GM12874 (cell line): ENCODE results near the gene C1orf232.

Experiments used
- TF ChIP-seq, protein P1 (sequence below): IDR thresholded peaks from 2 replicates; pipeline ENCODE4 v1.5.1; 2011; ENCODE audit warnings: low read depth, mild to moderate bottlenecking, control low read depth, low read length, moderate library complexity; ENCODE audit not compliant: insufficient read depth

Gene C1orf232

DNA sequence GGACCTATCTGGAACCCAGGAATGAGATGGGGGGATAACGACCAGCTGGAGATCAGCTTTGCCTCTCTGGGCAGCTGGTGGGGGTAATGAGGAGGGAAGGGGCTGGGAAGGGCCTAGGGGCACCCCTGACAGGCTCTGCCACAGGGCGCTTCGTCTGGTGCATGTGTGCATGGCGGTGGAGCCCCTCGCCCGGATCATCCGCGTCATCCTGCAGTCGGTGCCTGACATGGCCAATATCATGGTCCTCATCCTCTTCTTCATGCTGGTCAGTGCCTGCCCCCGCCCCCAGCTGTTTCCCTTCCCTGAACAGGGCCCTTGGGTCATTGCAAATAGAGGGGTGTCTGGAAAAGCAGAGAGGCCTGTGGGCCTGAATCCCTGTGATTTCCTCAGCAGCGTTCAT lies 29.1 kb upstream of the C1orf232 start:
- TF ChIP-seq, protein P1, sequence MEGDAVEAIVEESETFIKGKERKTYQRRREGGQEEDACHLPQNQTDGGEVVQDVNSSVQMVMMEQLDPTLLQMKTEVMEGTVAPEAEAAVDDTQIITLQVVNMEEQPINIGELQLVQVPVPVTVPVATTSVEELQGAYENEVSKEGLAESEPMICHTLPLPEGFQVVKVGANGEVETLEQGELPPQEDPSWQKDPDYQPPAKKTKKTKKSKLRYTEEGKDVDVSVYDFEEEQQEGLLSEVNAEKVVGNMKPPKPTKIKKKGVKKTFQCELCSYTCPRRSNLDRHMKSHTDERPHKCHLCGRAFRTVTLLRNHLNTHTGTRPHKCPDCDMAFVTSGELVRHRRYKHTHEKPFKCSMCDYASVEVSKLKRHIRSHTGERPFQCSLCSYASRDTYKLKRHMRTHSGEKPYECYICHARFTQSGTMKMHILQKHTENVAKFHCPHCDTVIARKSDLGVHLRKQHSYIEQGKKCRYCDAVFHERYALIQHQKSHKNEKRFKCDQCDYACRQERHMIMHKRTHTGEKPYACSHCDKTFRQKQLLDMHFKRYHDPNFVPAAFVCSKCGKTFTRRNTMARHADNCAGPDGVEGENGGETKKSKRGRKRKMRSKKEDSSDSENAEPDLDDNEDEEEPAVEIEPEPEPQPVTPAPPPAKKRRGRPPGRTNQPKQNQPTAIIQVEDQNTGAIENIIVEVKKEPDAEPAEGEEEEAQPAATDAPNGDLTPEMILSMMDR = no peak

DNA sequence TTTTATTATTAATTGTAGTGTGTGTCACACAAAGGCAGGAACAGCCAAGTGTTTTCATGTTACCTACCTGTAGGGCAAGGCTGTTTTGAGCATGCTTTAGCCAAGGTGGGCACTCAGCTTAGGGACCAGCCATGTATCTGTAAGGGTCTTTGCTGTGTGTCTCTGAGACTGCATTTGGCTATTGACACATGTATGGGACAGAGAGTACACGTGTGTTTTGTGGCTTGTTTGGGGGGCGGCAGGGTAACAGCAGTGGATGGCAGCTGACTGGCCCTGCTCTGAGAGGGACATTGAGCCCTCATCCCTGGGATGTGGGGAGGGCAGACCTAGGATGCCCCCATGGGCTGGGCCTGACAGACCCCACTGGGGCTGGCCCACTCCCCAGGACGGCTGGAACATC lies 28.5 kb upstream of the C1orf232 start:
- TF ChIP-seq, protein P1 = no peak

DNA sequence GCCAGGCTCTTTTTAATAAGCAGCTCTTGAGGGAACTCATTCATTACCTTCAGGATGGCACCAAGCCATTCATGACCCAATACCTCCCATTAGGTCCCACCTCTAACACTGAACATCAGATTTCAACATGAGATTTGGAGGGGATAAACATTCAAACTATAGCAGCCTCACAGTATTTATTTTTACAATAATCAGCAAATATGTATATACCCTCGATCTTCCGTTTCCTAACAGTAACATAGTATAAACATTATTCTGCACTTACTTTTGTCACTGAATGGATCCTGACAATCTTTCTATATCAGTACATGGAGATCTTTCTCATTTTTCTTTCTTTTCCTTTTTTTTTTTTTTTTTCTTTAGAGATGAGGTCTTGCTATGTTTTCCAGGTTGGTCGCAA lies 27.0 kb upstream of the C1orf232 start:
- TF ChIP-seq, protein P1 = no peak

DNA sequence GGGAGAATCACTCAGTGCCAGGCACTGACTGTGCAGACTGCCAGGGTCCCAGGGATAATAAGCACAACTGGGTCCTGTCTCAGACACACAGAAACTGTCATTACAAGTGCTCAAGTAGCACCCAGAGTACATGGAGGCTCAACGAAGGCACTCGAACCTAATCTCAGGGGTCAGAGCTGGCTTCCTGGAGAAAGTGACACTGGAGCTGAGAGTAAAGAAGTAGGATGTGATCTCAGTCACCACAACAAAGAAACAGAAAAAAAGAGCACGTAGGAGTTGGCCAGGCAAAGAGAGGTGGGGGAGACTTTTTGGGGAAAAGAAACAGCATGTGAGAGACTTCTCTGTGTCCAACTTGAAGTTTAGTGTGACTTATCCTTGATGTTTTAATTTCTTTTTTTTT lies 23.0 kb upstream of the C1orf232 start:
- TF ChIP-seq, protein P1 = no peak

DNA sequence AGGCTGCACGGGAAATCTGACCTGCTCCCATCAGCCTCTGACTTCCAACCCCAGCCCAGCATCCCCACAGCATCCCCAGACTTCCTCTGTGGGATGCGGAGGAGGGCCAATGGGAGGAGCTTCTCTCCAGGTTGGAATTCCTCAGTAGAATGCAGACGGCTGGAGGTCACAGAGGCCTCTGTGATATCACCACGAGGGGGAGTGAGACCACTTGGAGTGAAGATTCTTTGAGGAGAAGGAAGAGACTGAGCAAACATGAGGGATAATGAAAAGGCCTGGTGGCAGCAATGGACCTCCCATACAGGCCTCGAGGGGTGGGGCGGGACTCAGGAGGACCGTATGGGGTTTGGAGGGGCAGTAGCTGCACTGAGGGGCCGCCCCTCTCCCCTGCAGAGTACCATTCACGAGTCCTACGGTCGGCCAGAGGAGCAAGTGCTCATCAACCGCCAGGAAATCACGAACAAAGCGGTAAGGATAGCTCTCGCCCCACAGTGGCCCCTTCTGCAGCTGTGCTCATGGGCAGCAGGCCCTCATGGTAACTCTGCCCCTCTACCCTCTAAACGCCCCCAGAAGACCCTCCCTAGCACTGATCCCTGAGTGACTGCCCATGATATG lies 21.7 kb upstream of the C1orf232 start, which contains the start of gene CATSPER4:
Gene CATSPER4 (plus strand): TSS at position 230 of the 615 bp plus-strand sequence. CDS start 26 bp downstream, at position 256.
- TF ChIP-seq, protein P1 = 0 out of 2 replicates have a peak, but pooled peaks have one; percentile 15

DNA sequence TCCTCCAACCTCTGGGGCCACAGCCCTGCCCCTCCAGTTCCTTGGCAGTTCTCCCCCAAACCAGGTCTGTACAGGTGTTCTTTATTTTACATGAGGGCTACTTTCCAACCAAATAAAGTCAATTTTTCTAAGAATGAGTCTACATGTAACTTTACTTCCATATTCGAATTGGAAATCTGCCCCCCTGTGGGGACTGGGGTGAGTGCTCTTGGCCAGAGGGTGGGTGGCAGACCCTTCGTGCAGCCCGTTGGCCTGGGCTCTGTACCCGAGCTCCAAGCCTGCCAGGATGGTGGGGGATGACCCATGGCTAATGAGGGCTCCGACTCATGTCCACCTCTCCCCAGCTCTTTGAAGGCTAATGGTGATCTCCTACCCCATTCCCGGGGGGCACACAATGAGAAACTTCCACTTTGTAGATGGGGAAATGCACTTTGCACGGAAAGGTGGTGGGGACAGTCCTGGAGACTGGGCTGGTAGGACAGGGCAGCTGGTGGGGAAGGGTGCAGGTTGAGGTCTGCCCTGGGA lies 21.1 kb upstream of the C1orf232 start:
- TF ChIP-seq, protein P1 = no peak

DNA sequence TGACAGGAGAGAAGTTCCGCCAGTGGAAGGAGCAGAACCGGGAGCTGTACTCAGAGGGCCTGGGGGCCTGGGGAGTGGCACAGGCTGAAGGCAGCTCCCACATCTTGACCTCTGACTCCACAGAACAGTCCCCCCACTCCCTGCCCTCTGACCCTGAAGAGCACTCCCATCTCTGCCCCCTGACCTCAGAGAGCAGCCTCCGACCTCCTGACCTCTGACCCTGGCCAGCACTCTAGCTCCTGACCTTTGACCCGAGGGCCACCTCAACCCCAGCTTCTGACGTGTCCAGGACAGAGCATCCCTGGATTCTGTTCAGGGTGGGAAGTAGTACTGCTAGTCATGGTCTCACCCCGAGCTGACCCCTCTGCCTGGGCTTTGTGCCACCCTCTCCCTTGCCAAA lies 20.6 kb upstream of the C1orf232 start:
- TF ChIP-seq, protein P1 = no peak
